T-cell (primary cell): Measurements from ENCODE around the gene ACRV1. TPM values are rescaled to one million over a fixed set of nuclear protein-coding genes. Genes with fewer than 3 reads are reported as not detected.
A peak's percentile ranks its signal among the peaks of the same experiment; 100 is the strongest.
"Not testable (repeated sequence)": the region's sequence is repeated elsewhere in the genome, so short reads cannot be mapped to it uniquely, and the experiment has no call there.

Experiments
- ATAC-seq, 4 experiments: fragments of 200-7000 bp in 3 of 4; fragments of 150-1000 bp in 1 of 4; cut with Tn5 transposase; replicated peaks in 1 of 4; 1 replicate in 3 of 4; 2 replicates in 1 of 4; pipeline ENCODE4 v1.10.0; 2021; ENCODE audit warnings: moderate library complexity in 3 of 4, mild to moderate bottlenecking in 2 of 4, moderate number of reproducible peaks in 1 of 4
- CTCF ChIA-PET, 2 donors: fragments of 300-600 bp; sonication (Branson Sonifier 250); formaldehyde crosslinking; loops; one replicate each; lab custom pipeline; 2022; ENCODE audit warnings: antibody characterized with exemption in 2 of 2; lab: Charles Lee
- POLR2A ChIA-PET, 2 donors: fragments of 300-600 bp; sonication (Branson Sonifier 250); formaldehyde crosslinking; loops; one replicate each; lab custom pipeline; 2022; ENCODE audit warnings: antibody characterized with exemption in 2 of 2; lab: Charles Lee
- DNase-seq, 35 experiments: peaks; one replicate each; pipeline versions ENCODE4 v3.0.0 to v3.0.0-alpha.2; 2013 to 2023
- H3K27ac ChIP-seq: one replicate; pipeline ENCODE4 v1.5.1; 2013; ENCODE audit warnings: low read length
- H3K27me3 ChIP-seq, 2 experiments: replicated peaks in 1 of 2; 1 replicate in 1 of 2; 2 replicates in 1 of 2; pipeline versions ENCODE4 v1.6.1 to v1.7.0; 2013; ENCODE audit warnings: low read length in 1 of 2, mixed read lengths in 1 of 2; ENCODE audit not compliant: control insufficient read depth in 2 of 2, insufficient read depth in 2 of 2; ENCODE audit errors: extremely low read depth in 1 of 2
- H3K36me3 ChIP-seq, 2 donors: 1 replicate in 1 of 2; 2 replicates in 1 of 2; pipeline versions ENCODE4 v1.6.1 to v1.7.0; 2013; ENCODE audit warnings: low read length in 1 of 2; ENCODE audit not compliant: control insufficient read depth in 2 of 2, insufficient read depth in 1 of 2; ENCODE audit errors: extremely low read depth in 1 of 2
- H3K4me1 ChIP-seq, 2 experiments: 1 replicate in 1 of 2; 2 replicates in 1 of 2; pipeline versions ENCODE4 v1.6.1 to v1.7.0; 2013; ENCODE audit warnings: low read length in 2 of 2, mixed read lengths in 1 of 2; ENCODE audit not compliant: insufficient read depth in 2 of 2, control insufficient read depth in 1 of 2; ENCODE audit errors: extremely low read depth in 1 of 2
- H3K4me3 ChIP-seq, 2 donors: 1 replicate in 1 of 2; 2 replicates in 1 of 2; pipeline versions ENCODE4 v1.5.1 to v1.7.0; 2013; ENCODE audit warnings: mild to moderate bottlenecking in 2 of 2, low read length in 1 of 2, moderate library complexity in 1 of 2; ENCODE audit not compliant: control insufficient read depth in 1 of 2; ENCODE audit errors: extremely low read depth in 1 of 2
- H3K9me3 ChIP-seq: 2 replicates; pipeline ENCODE4 v1.7.0; 2013
- H3K27ac Mint-ChIP-seq, 2 donors: one replicate each; pipeline ENCODE4 v1.8.0; 2020 to 2021; ENCODE audit warnings: mild to moderate bottlenecking in 2 of 2, mixed read lengths in 2 of 2
- H3K27me3 Mint-ChIP-seq, 2 donors: one replicate each; pipeline ENCODE4 v1.8.0; 2021 to 2022; ENCODE audit warnings: mixed read lengths in 2 of 2
- H3K36me3 Mint-ChIP-seq: one replicate; pipeline ENCODE4 v1.8.0; 2021; ENCODE audit warnings: mixed read lengths
- H3K4me1 Mint-ChIP-seq, 3 donors: one replicate each; pipeline ENCODE4 v1.8.0; 2020 to 2022; ENCODE audit warnings: mixed read lengths in 3 of 3, mild to moderate bottlenecking in 1 of 3
- H3K4me3 Mint-ChIP-seq, 3 donors: one replicate each; pipeline ENCODE4 v1.8.0; 2020 to 2022; ENCODE audit warnings: mild to moderate bottlenecking in 3 of 3, mixed read lengths in 3 of 3, moderate library complexity in 3 of 3
- H3K9me3 Mint-ChIP-seq, 3 donors: one replicate each; pipeline ENCODE4 v1.8.0; 2020 to 2022; ENCODE audit warnings: mixed read lengths in 3 of 3
- WGBS: methylation state at CpG from one replicate; pipeline ENCODE4 v1.1.5; 2013; ENCODE audit warnings: missing lambda C conversion rate; ENCODE audit not compliant: insufficient coverage; 5-methylcytosine and 5-hydroxymethylcytosine counted together
- total RNA-seq, 35 experiments: library from RNA in 6 of 35; stranded (reverse) in 6 of 35; fragments of 120-200 nt in 1 of 35; gene quantifications; one replicate each; pipeline versions ENCODE4 v1.2.1 to v1.2.4 and lab custom pipeline; 2013 to 2026

The ACRV1 gene, protein sequence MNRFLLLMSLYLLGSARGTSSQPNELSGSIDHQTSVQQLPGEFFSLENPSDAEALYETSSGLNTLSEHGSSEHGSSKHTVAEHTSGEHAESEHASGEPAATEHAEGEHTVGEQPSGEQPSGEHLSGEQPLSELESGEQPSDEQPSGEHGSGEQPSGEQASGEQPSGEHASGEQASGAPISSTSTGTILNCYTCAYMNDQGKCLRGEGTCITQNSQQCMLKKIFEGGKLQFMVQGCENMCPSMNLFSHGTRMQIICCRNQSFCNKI
- total RNA-seq: not detected
- total RNA-seq (2013): not detected
- 0 reads per million in 29 experiments for total RNA-seq (lab: John Stamatoyannopoulos, UW)

DNA sequence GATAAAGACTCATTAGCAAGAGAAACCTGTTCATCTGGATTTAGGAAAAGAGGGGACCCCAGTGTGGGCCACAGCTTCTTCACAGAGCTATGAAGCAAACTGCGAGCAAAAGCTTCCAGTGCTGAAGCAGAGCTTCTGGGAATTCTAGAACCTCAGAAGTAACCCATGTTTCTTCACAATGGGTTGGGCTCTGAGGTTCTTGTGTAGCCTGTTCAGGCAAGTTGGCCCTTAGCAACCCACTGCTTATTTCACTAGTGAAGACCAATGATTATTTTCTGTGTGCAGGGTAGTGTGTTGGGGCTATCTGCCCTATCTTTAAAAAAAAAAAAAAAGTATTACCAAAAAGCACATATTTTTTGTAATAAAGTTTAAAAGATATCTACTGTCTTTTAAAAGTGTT lies at the start of gene ACRV1:
ACRV1 (minus strand) TSS at position 101 of the 400 bp plus-strand sequence; CDS start at position 34, 67 bp downstream.
- H3K27me3 ChIP-seq: no peaks in the 10 kb centered on the region
- H3K4me3 ChIP-seq: no peak within 1 kb of the TSS
- DNase-seq (no peak), ATAC-seq (no peak)
- Mint-ChIP-seq H3K36me3 (no peaks in the 10 kb centered on the region), H3K27me3 (no peaks in the 10 kb centered on the region), H3K9me3 (no peaks in the 10 kb centered on the region), H3K27ac (no peak within 1 kb of the TSS), H3K4me1 (no peaks in the 10 kb centered on the region), H3K4me3 (no peak within 1 kb of the TSS)
- CTCF ChIA-PET: interaction anchor here in 1 of 2 donors (0.6 kb wide), 1 partner anchor 54 kb away, joined by 3 read pairs; no protein-coding TSS in a partner anchor
- WGBS: no CpG with 5 or more reads among the region's 1 CpG
- H3K9me3 ChIP-seq: no peaks in the 10 kb centered on the region
- no peaks in the 10 kb centered on the region for H3K4me1 ChIP-seq
- H3K27ac ChIP-seq: no peak within 1 kb of the TSS
- H3K36me3 ChIP-seq: no peaks in the 10 kb centered on the region
- POLR2A ChIA-PET: no interaction called here

GRCh38 chr11:125728969-125729368 lies 48.3 kb upstream of the ACRV1 start:
- H3K4me1 ChIP-seq: no peaks in the 10 kb centered on the region
- peaks cover 0 to 5% of the 10 kb centered on the region in 2 experiments for H3K27me3 ChIP-seq
- POLR2A ChIA-PET: no interaction called here
- Mint-ChIP-seq H3K27ac (no peak overlapping the region), H3K4me3 (no peak overlapping the region), H3K27me3 (peaks cover 17 to 28% of the 10 kb centered on the region in 2 donors), H3K36me3 (no peaks in the 10 kb centered on the region), H3K9me3 (no peaks in the 10 kb centered on the region), H3K4me1 (no peaks in the 10 kb centered on the region)
- 70% methylated on average over 2 of the region's 3 CpGs for WGBS
- H3K4me3 ChIP-seq: no peak overlapping the region
- no peaks in the 10 kb centered on the region for H3K9me3 ChIP-seq
- DNase-seq (no peak), ATAC-seq (no peak)
- H3K36me3 ChIP-seq: no peaks in the 10 kb centered on the region
- no peak overlapping the region for H3K27ac ChIP-seq
- CTCF ChIA-PET: interaction anchor here (0.6 kb wide), 2 partner anchors 44 to 387 kb away, joined by 3 to 6 read pairs; no protein-coding TSS in a partner anchor

GRCh38 chr11:125724125-125724524 lies 43.5 kb upstream of the ACRV1 start:
- H3K9me3 ChIP-seq: no peaks in the 10 kb centered on the region
- Mint-ChIP-seq H3K4me3 (no peak overlapping the region), H3K9me3 (no peaks in the 10 kb centered on the region), H3K27ac (no peak overlapping the region), H3K36me3 (no peaks in the 10 kb centered on the region), H3K4me1 (no peaks in the 10 kb centered on the region), H3K27me3 (peaks cover 31 to 38% of the 10 kb centered on the region in 2 donors)
- CTCF ChIA-PET: no interaction called here
- ATAC-seq: no peak
- H3K4me3 ChIP-seq: no peak overlapping the region
- POLR2A ChIA-PET: interaction anchor here in 1 of 2 donors (0.6 kb wide), 1 partner anchor 81 kb away, joined by 4 read pairs; no protein-coding TSS in a partner anchor
- no CpG with 5 or more reads among the region's 1 CpG for WGBS
- no peak overlapping the region for H3K27ac ChIP-seq
- no peaks in the 10 kb centered on the region for H3K36me3 ChIP-seq
- no peaks in the 10 kb centered on the region for H3K27me3 ChIP-seq
- DNase-seq: peak in 2 of 35 experiments; percentile 1 to 5
- no peaks in the 10 kb centered on the region for H3K4me1 ChIP-seq

DNA sequence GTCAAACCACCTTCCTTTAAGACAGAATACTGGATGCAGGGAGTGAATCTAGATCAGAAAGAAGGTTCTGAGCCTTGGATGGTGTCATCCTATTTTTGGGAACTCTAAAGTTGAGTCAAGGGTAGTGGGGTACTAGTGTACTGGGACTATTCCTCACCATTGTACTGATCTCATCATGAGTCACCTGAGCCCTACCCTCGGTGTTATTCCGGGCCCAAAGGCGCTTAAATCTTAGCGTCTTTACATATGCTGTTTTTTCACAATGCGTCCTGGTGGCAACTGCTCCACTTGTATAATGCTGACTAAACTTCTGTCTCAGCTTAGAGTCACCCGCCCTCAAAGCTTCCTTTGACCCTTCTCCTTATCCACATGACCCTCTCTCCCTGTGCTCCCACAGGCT lies 40.1 kb upstream of the ACRV1 start:
- no peak overlapping the region for H3K4me3 ChIP-seq
- ATAC-seq (no peak), DNase-seq (no peak)
- ChIA-PET CTCF (no interaction called here), POLR2A (no interaction called here)
- Mint-ChIP-seq H3K27ac (no peak overlapping the region), H3K4me3 (no peak overlapping the region), H3K27me3 (peaks cover 31 to 41% of the 10 kb centered on the region in 2 donors), H3K36me3 (no peaks in the 10 kb centered on the region), H3K4me1 (no peaks in the 10 kb centered on the region), H3K9me3 (no peaks in the 10 kb centered on the region)
- 74% methylated on average over 4 of the region's 6 CpGs for WGBS
- H3K4me1 ChIP-seq: no peaks in the 10 kb centered on the region
- H3K27ac ChIP-seq: no peak overlapping the region
- H3K27me3 ChIP-seq: no peaks in the 10 kb centered on the region
- H3K9me3 ChIP-seq: no peaks in the 10 kb centered on the region
- no peaks in the 10 kb centered on the region for H3K36me3 ChIP-seq

DNA sequence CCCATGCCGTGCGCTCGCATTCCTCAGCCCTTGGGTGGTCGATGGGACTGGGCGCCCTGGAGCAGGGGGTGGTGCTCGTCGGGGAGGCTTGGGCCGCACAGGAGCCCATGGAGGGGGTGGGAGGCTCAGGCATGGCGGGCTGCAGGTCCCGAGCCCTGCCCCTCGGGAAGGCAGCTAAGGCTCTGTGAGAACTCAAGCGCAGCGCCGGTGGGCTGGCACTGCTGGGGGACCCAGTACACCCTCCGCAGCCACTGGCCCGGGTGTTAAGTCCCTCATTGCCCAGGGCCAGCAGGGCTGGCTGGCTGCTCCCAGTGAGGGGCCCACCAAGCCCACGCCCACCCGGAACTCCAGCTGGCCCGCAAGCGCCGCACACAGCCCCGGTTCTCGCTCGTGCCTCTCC lies 24.0 kb upstream of the ACRV1 start:
- H3K4me3 Mint-ChIP-seq, H3K9me3 Mint-ChIP-seq, H3K4me3 ChIP-seq, H3K9me3 ChIP-seq, H3K27me3 ChIP-seq, H3K4me1 Mint-ChIP-seq, H3K27ac Mint-ChIP-seq, H3K36me3 ChIP-seq, H3K4me1 ChIP-seq, ATAC-seq, POLR2A ChIA-PET, CTCF ChIA-PET, DNase-seq, H3K36me3 Mint-ChIP-seq, H3K27ac ChIP-seq: not testable (repeated sequence)
- WGBS: 94% methylated on average over 7 of the region's 24 CpGs
- peaks cover 15 to 21% of the 10 kb centered on the region in 2 donors for H3K27me3 Mint-ChIP-seq

DNA sequence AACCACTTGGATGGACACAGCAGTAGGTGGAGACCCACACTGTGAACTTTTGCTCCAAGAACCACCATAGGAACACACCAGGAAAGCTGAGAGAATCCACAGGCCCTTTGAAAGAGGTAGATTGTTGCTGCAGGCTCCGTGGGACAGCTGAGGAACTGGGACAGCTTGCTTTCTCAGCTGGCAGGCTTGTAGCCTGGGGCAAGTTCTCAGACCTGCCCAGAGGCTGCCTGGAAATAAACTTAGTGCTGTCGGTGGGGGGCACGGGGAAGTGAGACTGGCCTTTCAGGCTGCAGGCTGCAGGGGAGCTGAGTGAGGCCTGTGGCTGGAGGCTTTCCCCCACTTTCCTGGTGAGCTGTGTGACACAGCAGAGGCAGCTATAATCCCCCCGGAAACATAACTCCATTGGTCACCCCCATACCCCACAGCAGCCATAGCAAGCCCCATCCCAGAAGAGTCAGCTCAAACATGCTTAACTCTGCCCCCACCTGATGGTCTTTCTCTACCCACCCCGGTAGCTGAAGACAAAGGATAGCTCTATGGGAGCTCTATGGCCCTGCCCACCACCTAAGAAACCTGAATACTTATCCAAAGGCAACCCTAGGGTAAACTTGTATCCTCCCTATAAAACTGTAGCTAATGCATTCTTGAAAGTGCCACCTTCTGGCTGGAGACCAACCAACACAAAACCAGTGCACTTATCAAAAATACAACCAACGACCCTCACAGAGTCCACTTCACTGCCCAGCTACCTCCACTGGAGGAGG lies 21.4 kb upstream of the ACRV1 start:
- Histone ChIP-seq H3K36me3 (no peaks in the 10 kb centered on the region), H3K27me3 (peaks cover 0 to 8% of the 10 kb centered on the region in 2 experiments), H3K4me1 (no peaks in the 10 kb centered on the region), H3K9me3 (no peaks in the 10 kb centered on the region), H3K4me3 (no peak overlapping the region), H3K27ac (no peak overlapping the region)
- H3K27me3 Mint-ChIP-seq: peaks cover 19 to 27% of the 10 kb centered on the region in 2 donors
- POLR2A ChIA-PET: interaction anchor here in 1 of 2 donors (0.6 kb wide), 1 partner anchor 1101 kb away, joined by 3 read pairs; no protein-coding TSS in a partner anchor
- H3K36me3 Mint-ChIP-seq: no peaks in the 10 kb centered on the region
- no peak overlapping the region for H3K4me3 Mint-ChIP-seq
- no peak overlapping the region for H3K27ac Mint-ChIP-seq
- 66% methylated on average over 2 of the region's 6 CpGs for WGBS
- DNase-seq (no peak), ATAC-seq (no peak)
- no peaks in the 10 kb centered on the region for H3K9me3 Mint-ChIP-seq
- CTCF ChIA-PET: interaction anchor here (0.6 kb wide), 2 partner anchors 198 to 262 kb away, joined by 3 to 4 read pairs; no protein-coding TSS in a partner anchor
- no peaks in the 10 kb centered on the region for H3K4me1 Mint-ChIP-seq
